ENCODE results near the gene ERGIC1. TPM values are rescaled to one million over a fixed set of nuclear protein-coding genes. Genes with fewer than 3 reads are reported as not detected.
A peak's percentile ranks its signal among the peaks of the same experiment; 100 is the strongest.

The ERGIC1 gene
- total and polyA plus RNA-seq, 2 of the 13 experiments (the other 11 are each of a cell fraction or from before 2014, with no cell fraction given): 78.5 to 184 TPM

GRCh38 chr5:172789687-172790495 is 44.2 kb upstream of the ERGIC1 start (continued):
- no peak for TF ChIP-seq ZBTB39 (CRISPR knock-in tag; IDR thresholded peaks at IDR 0.05)
- TF ChIP-seq ARNTL (CRISPR knock-in tag; IDR thresholded peaks at IDR 0.05): no peak
- no peak for TF ChIP-seq RELA (CRISPR knock-in tag; IDR thresholded peaks at IDR 0.05)
- TF ChIP-seq, protein P1, sequence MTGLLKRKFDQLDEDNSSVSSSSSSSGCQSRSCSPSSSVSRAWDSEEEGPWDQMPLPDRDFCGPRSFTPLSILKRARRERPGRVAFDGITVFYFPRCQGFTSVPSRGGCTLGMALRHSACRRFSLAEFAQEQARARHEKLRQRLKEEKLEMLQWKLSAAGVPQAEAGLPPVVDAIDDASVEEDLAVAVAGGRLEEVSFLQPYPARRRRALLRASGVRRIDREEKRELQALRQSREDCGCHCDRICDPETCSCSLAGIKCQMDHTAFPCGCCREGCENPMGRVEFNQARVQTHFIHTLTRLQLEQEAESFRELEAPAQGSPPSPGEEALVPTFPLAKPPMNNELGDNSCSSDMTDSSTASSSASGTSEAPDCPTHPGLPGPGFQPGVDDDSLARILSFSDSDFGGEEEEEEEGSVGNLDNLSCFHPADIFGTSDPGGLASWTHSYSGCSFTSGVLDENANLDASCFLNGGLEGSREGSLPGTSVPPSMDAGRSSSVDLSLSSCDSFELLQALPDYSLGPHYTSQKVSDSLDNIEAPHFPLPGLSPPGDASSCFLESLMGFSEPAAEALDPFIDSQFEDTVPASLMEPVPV (CRISPR knock-in tag; IDR thresholded peaks at IDR 0.05): 0 out of 2 replicates have a peak, but pooled peaks have one; percentile 21
- TF ChIP-seq PLRG1 (conservative IDR thresholded peaks at IDR 0.05): no peak
- TF ChIP-seq ZNF441 (CRISPR knock-in tag; IDR thresholded peaks at IDR 0.05; ENCODE audit: borderline replicate concordance): peak; percentile 22; the same call in 1 of the 2 replicates
- TF ChIP-seq ZMYM3 (CRISPR knock-in tag; IDR thresholded peaks at IDR 0.05): no peak
- peak; percentile 85; the same call in 1 of the 2 replicates for TF ChIP-seq HNRNPL (IDR thresholded peaks at IDR 0.05; ENCODE audit: low read depth, low read length)
- TF ChIP-seq, protein P2, sequence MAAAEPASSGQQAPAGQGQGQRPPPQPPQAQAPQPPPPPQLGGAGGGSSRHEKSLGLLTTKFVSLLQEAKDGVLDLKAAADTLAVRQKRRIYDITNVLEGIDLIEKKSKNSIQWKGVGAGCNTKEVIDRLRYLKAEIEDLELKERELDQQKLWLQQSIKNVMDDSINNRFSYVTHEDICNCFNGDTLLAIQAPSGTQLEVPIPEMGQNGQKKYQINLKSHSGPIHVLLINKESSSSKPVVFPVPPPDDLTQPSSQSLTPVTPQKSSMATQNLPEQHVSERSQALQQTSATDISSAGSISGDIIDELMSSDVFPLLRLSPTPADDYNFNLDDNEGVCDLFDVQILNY (CRISPR knock-in tag; conservative IDR thresholded peaks at IDR 0.05): no peak
- no peak for TF ChIP-seq ZNF10 (CRISPR knock-in tag; IDR thresholded peaks at IDR 0.05; ENCODE audit: borderline replicate concordance, low read depth)
- TF ChIP-seq ZNF224 (CRISPR knock-in tag; IDR thresholded peaks at IDR 0.05): no peak
- no peak for TF ChIP-seq CAMTA2 (CRISPR knock-in tag; IDR thresholded peaks at IDR 0.05; ENCODE audit: borderline replicate concordance)
- TF ChIP-seq ONECUT2 (CRISPR knock-in tag; IDR thresholded peaks at IDR 0.05): no peak
- no peak for TF ChIP-seq ZKSCAN1 (IDR thresholded peaks at IDR 0.05; ENCODE audit: low read length)
- TF ChIP-seq ZNF615 (CRISPR knock-in tag; IDR thresholded peaks at IDR 0.05; ENCODE audit: borderline replicate concordance): no peak
- no peak for TF ChIP-seq TSC22D2 (CRISPR knock-in tag; IDR thresholded peaks at IDR 0.05; ENCODE audit: borderline replicate concordance)
- TF ChIP-seq ELF1 (CRISPR knock-in tag; IDR thresholded peaks at IDR 0.05): no peak
- no peak for TF ChIP-seq ZNF557 (CRISPR knock-in tag; IDR thresholded peaks at IDR 0.05)
- peak; percentile 17; the same call in 1 of the 2 replicates for TF ChIP-seq PATZ1 (CRISPR knock-in tag; IDR thresholded peaks at IDR 0.05)
- no peak for TF ChIP-seq MXD1 (CRISPR knock-in tag; IDR thresholded peaks at IDR 0.05)
